ENCODE measurements around the gene ZNF773. TPM values are rescaled to one million over a fixed set of nuclear protein-coding genes. Genes with fewer than 3 reads are reported as not detected.
"Not testable (repeated sequence)": the region's sequence is repeated elsewhere in the genome, so short reads cannot be mapped to it uniquely, and the experiment has no call there.

The ZNF773 gene
- total and polyA plus RNA-seq, 4 experiments from 2014 or later = 5.2 to 28.7 (median 20.2) TPM

DNA sequence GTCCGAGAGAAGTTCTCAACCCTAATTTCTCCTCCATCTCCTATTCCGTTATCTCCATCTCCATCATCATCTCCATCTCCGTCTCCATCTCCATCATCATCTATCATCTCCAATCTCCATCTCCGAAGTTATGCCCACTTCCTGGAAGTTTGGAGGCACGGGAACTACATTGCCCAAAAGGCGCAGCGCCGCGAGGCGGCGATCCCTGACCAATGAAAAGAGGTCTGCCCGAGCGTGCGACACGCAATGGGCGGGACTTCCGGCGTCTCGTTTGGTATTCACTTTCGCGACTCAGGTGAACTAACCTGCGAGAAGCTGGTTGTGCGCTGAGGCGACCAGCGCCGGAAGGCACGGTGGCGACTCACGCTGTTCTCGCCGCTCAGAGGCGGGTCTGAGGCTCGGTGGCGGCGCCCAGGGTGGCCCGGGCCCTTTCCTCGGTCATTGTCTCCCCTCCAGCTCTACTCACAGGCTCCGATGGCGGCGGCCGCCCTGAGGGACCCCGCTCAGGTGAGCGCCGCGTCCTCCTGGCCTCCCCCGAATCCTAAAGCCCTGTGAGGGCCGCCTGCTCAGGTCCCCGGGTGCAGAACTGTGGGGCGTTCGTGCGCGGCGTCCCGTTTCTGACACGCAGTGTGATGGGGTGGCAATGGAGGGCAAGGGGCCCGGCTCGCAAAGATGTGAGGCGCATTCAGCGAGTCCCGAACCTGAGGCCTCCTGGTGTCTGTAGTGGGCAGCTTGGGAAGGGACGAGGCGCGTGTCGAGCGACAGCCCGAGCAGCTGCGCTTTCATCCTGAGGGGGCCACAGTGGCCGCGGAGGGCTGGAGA lies 12.1 kb upstream of the ZNF773 start, which contains the start of gene ZNF419:
TSS of gene ZNF419 (plus strand) at position 274 of the 822 bp plus-strand sequence. CDS start at position 475, 201 bp downstream.
- H3K36me3 Mint-ChIP-seq = peaks cover 42 to 48% of the 10 kb centered on the region in 2 donors
- intact Hi-C loops (cut with micrococcal nuclease) = loop anchor here (1.0 to 5.0 kb wide), 6 partner anchors 10 to 195 kb away; partner anchors contain the start of genes ZNF17, ZNF550, ZNF551 and ZNF749
- Histone ChIP-seq H3K4me3 (ENCODE audit: low read length in 2 of 2) (peak within 1 kb of the TSS in 1 of 2 donors; percentile 73), H3K27ac (ENCODE audit: low read depth, low read length) (peak within 1 kb of the TSS; percentile 65), H3K36me3 (ENCODE audit: insufficient read depth, low read length) (peaks cover 15% of the 10 kb centered on the region), H3K4me1 (ENCODE audit: insufficient read depth, low read length) (peaks cover 12% of the 10 kb centered on the region)
- H3K27me3 ChIP-seq (ENCODE audit: insufficient read depth, low read length); H3K9me3 ChIP-seq (ENCODE audit: control insufficient read depth in 1 of 2, low read length in 2 of 2); H3K27me3 Mint-ChIP-seq: not testable (repeated sequence)
- ChIA-PET POLR2A (ENCODE audit: partially characterized antibody) (interaction anchor here (0.7 to 1.3 kb wide), 10 partner anchors 10 to 695 kb away, joined by 3 to 4 read pairs (median 4); partner anchors contain the start of genes ZNF274, ZNF549, ZNF551 and ZNF552), CTCF (ENCODE audit: partially characterized antibody) (interaction anchor here (1.0 kb wide), 1 partner anchor 9 kb away, joined by 3 read pairs; no protein-coding TSS in a partner anchor)
- peaks cover 10 to 20% (median 15%) of the 10 kb centered on the region in 4 donors for H3K4me1 Mint-ChIP-seq
- peak within 1 kb of the TSS; percentile 63 to 91 (median 86) for H3K27ac Mint-ChIP-seq
- H3K4me3 Mint-ChIP-seq = peak within 1 kb of the TSS; percentile 75 to 89 (median 81)
- peaks cover 2 to 50% (median 35%) of the 10 kb centered on the region in 8 donors for H3K9me3 Mint-ChIP-seq
- DNase-seq = peak; percentile 90 to 94 (median 93)

DNA sequence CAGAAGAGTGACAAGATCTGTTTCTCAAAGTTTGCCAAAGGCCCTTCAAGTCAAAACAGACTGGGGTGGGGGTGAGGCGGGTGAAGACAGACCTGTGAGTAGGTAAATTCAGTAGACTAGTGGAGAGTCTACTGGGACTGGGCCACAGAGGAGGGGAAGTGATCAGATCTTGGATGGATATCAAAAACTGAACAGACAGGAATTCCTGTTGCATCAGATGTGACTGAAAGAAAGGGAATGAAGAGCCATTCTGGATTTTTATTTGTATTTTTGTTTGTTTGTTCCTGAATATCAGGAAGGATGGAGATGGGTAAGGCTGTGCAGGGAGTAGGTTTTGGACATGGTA lies 11.5 kb upstream of the ZNF773 start:
- peaks cover 16% of the 10 kb centered on the region for H3K36me3 ChIP-seq (ENCODE audit: insufficient read depth, low read length)
- peak overlapping the region; percentile 75 to 88 (median 80) for H3K4me3 Mint-ChIP-seq
- H3K36me3 Mint-ChIP-seq = peaks cover 48 to 54% of the 10 kb centered on the region in 2 donors
- intact Hi-C loops (cut with micrococcal nuclease) = loop anchor here (5.0 kb wide), 1 partner anchor 194 kb away; the partner anchor contains the start of gene ZNF551
- POLR2A ChIA-PET (ENCODE audit: partially characterized antibody) = interaction anchor here (1.1 kb wide), 2 partner anchors 193 to 327 kb away, joined by 3 to 4 read pairs; partner anchors contain the start of genes ZNF551 and ZNF552
- H3K27ac ChIP-seq (ENCODE audit: low read depth, low read length); H3K9me3 ChIP-seq (ENCODE audit: control insufficient read depth in 1 of 2, low read length in 2 of 2); H3K4me3 ChIP-seq (ENCODE audit: low read length in 2 of 2); CTCF ChIA-PET (ENCODE audit: partially characterized antibody); DNase-seq; H3K27me3 ChIP-seq (ENCODE audit: insufficient read depth, low read length); H3K27me3 Mint-ChIP-seq: not testable (repeated sequence)
- H3K4me1 Mint-ChIP-seq = peaks cover 10 to 20% (median 15%) of the 10 kb centered on the region in 4 donors
- H3K27ac Mint-ChIP-seq = peak overlapping the region in 5 of 7 donors; percentile 16 to 86 (median 83)
- peaks cover 12% of the 10 kb centered on the region for H3K4me1 ChIP-seq (ENCODE audit: insufficient read depth, low read length)
- peaks cover 2 to 55% (median 41%) of the 10 kb centered on the region in 8 donors for H3K9me3 Mint-ChIP-seq

DNA sequence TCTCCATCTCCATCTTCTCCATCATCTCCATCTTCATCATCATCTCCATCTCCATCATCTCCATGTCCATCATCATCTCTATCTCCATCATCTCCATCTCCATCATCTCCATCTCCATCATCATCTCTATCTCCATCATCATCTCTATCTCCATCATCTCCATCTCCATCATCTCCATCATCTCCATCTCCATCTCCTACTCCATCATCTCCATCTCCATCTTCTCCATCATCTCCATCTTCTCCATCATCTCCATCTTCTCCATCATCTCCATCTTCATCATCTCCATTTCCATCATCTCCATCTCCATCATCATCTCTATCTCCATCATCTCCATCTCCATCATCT lies 432 bp upstream of the ZNF773 start:
- not testable (repeated sequence) for H3K27me3 Mint-ChIP-seq; DNase-seq; H3K9me3 ChIP-seq (ENCODE audit: control insufficient read depth in 1 of 2, low read length in 2 of 2); H3K4me1 ChIP-seq (ENCODE audit: insufficient read depth, low read length); H3K27ac ChIP-seq (ENCODE audit: low read depth, low read length); H3K36me3 ChIP-seq (ENCODE audit: insufficient read depth, low read length); H3K27me3 ChIP-seq (ENCODE audit: insufficient read depth, low read length)
- Mint-ChIP-seq H3K27ac (peak overlapping the region; percentile 61 to 94 (median 87)), H3K36me3 (peaks cover 57 to 58% of the 10 kb centered on the region in 2 donors), H3K4me3 (peak overlapping the region; percentile 18 to 88 (median 80)), H3K4me1 (peaks cover 20 to 34% (median 23%) of the 10 kb centered on the region in 4 donors), H3K9me3 (peaks cover 6 to 74% (median 69%) of the 10 kb centered on the region in 8 donors)
- H3K4me3 ChIP-seq (ENCODE audit: low read length in 2 of 2) = peak overlapping the region in 1 of 2 donors; percentile 2
- CTCF ChIA-PET (ENCODE audit: partially characterized antibody) = interaction anchor here (1.0 kb wide), 1 partner anchor 13 kb away, joined by 3 read pairs; no protein-coding TSS in a partner anchor
- intact Hi-C loops (cut with micrococcal nuclease) = loop anchor here (1.0 kb wide), 4 partner anchors 12 to 64 kb away; partner anchors contain the start of genes ZNF419, ZNF549, ZNF550 and ZNF749
- POLR2A ChIA-PET (ENCODE audit: partially characterized antibody) = interaction anchor here (0.9 to 1.0 kb wide), 6 partner anchors 12 to 651 kb away, joined by 3 to 4 read pairs (median 3); partner anchors contain the start of genes ZNF329, ZNF419 and ZNF772

DNA sequence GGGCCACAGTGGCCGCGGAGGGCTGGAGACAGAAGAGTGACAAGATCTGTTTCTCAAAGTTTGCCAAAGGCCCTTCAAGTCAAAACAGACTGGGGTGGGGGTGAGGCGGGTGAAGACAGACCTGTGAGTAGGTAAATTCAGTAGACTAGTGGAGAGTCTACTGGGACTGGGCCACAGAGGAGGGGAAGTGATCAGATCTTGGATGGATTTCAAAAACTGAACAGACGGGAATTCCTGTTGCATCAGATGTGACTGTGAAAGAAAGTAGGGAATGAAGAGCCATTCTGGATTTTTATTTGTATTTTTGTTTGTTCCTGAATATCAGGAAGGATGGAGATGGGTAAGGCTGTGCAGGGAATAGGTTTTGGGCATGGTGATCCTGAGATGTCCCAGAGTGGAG lies 662 bp downstream of the ZNF773 start:
- peak overlapping the region in 1 of 2 donors; percentile 45 for H3K4me3 ChIP-seq (ENCODE audit: low read length in 2 of 2)
- H3K9me3 ChIP-seq (ENCODE audit: control insufficient read depth in 1 of 2, low read length in 2 of 2); H3K36me3 ChIP-seq (ENCODE audit: insufficient read depth, low read length); intact Hi-C loops (cut with micrococcal nuclease); H3K27me3 ChIP-seq (ENCODE audit: insufficient read depth, low read length); H3K27me3 Mint-ChIP-seq; DNase-seq; H3K4me1 ChIP-seq (ENCODE audit: insufficient read depth, low read length): not testable (repeated sequence)
- Mint-ChIP-seq H3K4me1 (peaks cover 20 to 34% (median 23%) of the 10 kb centered on the region in 4 donors), H3K27ac (peak overlapping the region; percentile 61 to 89 (median 80)), H3K9me3 (peaks cover 6 to 72% (median 65%) of the 10 kb centered on the region in 8 donors), H3K4me3 (peak overlapping the region; percentile 65 to 88 (median 82)), H3K36me3 (peaks cover 57 to 58% of the 10 kb centered on the region in 2 donors)
- CTCF ChIA-PET (ENCODE audit: partially characterized antibody) = interaction anchor here (1.0 kb wide), 1 partner anchor 14 kb away, joined by 3 read pairs; no protein-coding TSS in a partner anchor
- POLR2A ChIA-PET (ENCODE audit: partially characterized antibody) = interaction anchor here (0.9 to 1.1 kb wide), 6 partner anchors 13 to 650 kb away, joined by 3 to 6 read pairs (median 3); partner anchors contain the start of genes ZNF329, ZNF419 and ZNF749
- peak overlapping the region; percentile 60 for H3K27ac ChIP-seq (ENCODE audit: low read depth, low read length)

DNA sequence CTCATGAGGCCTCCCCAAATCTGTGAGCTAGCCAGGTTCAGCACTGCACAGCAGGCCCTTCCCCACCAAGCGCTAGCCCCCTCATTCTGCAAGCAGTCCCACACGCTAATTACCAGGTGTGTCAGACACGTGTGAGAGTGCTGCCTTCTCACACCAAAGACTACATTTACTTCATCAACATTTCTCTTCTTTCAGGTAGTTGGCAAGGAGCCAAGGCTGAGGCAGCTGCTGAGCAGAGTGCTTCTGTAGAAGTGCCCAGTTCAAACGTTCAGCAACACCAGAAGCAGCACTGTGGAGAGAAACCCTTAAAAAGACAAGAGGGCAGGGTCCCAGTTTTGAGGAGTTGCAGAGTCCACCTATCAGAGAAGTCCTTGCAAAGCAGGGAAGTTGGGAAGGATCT lies 6.4 kb downstream of the ZNF773 start:
- H3K27ac Mint-ChIP-seq = no peak overlapping the region
- intact Hi-C loops (cut with micrococcal nuclease) = no loop called here
- no peak overlapping the region for H3K4me3 Mint-ChIP-seq
- ChIA-PET CTCF (ENCODE audit: partially characterized antibody) (no interaction called here), POLR2A (ENCODE audit: partially characterized antibody) (no interaction called here)
- peaks cover 24% of the 10 kb centered on the region for H3K36me3 ChIP-seq (ENCODE audit: insufficient read depth, low read length)
- no peaks in the 10 kb centered on the region for H3K4me1 ChIP-seq (ENCODE audit: insufficient read depth, low read length)
- DNase-seq = no peak
- H3K27ac ChIP-seq (ENCODE audit: low read depth, low read length) = no peak overlapping the region
- peaks cover 3 to 87% (median 75%) of the 10 kb centered on the region in 8 donors for H3K9me3 Mint-ChIP-seq
- H3K4me1 Mint-ChIP-seq = peaks cover 4 to 16% (median 11%) of the 10 kb centered on the region in 4 donors
- peak overlapping the region in 1 of 2 donors; percentile 17 for H3K4me3 ChIP-seq (ENCODE audit: low read length in 2 of 2)
- H3K27me3 Mint-ChIP-seq = no peaks in the 10 kb centered on the region
- peaks cover 76 to 84% of the 10 kb centered on the region in 2 donors for H3K36me3 Mint-ChIP-seq
- H3K9me3 ChIP-seq (ENCODE audit: control insufficient read depth in 1 of 2, low read length in 2 of 2) = peaks cover 10 to 24% of the 10 kb centered on the region in 2 donors
- no peaks in the 10 kb centered on the region for H3K27me3 ChIP-seq (ENCODE audit: insufficient read depth, low read length)

DNA sequence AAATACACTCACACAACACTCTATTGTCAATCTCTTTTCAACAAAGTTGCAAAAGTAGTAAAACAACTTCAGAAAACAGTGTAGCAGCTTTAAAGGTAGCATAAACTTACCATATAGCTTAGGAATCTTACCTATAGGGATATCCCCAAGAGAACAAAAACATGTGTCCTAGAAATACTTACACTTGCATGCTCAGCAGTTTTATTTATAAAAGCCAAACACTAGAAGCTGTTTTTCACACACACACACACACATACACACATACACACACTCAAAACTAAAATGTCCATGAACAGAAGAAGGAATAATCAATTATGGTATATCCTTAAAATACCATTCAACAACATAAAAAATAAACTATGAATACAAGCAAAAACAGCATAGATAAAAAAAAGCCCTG lies 11.7 kb downstream of the ZNF773 start:
- intact Hi-C loops (cut with micrococcal nuclease) = no loop called here
- H3K4me3 ChIP-seq (ENCODE audit: low read length in 2 of 2) = no peak overlapping the region
- H3K27me3 Mint-ChIP-seq = no peaks in the 10 kb centered on the region
- no peak for DNase-seq
- H3K36me3 Mint-ChIP-seq = peaks cover 78 to 79% of the 10 kb centered on the region in 2 donors
- H3K4me3 Mint-ChIP-seq = no peak overlapping the region
- no peak overlapping the region for H3K27ac Mint-ChIP-seq
- no peaks in the 10 kb centered on the region for H3K4me1 ChIP-seq (ENCODE audit: insufficient read depth, low read length)
- no peaks in the 10 kb centered on the region for H3K4me1 Mint-ChIP-seq
- ChIA-PET CTCF (ENCODE audit: partially characterized antibody) (no interaction called here), POLR2A (ENCODE audit: partially characterized antibody) (no interaction called here)
- H3K27me3 ChIP-seq (ENCODE audit: insufficient read depth, low read length) = no peaks in the 10 kb centered on the region
- peaks cover 10% of the 10 kb centered on the region for H3K36me3 ChIP-seq (ENCODE audit: insufficient read depth, low read length)
- H3K9me3 Mint-ChIP-seq = peaks cover 0 to 92% (median 82%) of the 10 kb centered on the region in 8 donors
- H3K27ac ChIP-seq (ENCODE audit: low read depth, low read length) = no peak overlapping the region
- peaks cover 4 to 36% of the 10 kb centered on the region in 2 donors for H3K9me3 ChIP-seq (ENCODE audit: control insufficient read depth in 1 of 2, low read length in 2 of 2)

DNA sequence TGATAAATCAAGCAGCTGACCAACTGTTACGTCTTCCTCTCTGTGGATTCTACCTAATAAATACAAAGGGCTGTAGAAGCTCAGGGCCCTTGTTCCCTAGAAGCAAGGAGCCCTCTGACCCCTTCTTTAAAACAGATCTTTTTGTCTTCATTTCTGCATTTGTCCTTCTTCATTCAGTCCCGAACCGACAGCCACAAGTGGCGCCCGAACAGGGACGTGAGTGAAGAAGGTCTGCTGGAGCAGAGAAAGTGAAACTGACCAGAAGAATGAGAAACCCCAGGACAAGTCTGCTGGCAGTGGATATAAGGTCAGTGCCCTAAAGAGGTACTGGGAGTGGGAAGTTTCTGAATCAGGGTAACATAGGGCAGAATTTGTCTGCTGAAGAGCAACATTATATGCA lies 13.1 kb downstream of the ZNF773 start:
- Histone ChIP-seq H3K4me1 (ENCODE audit: insufficient read depth, low read length) (no peaks in the 10 kb centered on the region), H3K36me3 (ENCODE audit: insufficient read depth, low read length) (no peaks in the 10 kb centered on the region), H3K27ac (ENCODE audit: low read depth, low read length) (no peak overlapping the region), H3K4me3 (ENCODE audit: low read length in 2 of 2) (no peak overlapping the region), H3K27me3 (ENCODE audit: insufficient read depth, low read length) (no peaks in the 10 kb centered on the region), H3K9me3 (ENCODE audit: control insufficient read depth in 1 of 2, low read length in 2 of 2) (peaks cover 3 to 34% of the 10 kb centered on the region in 2 donors)
- H3K4me3 Mint-ChIP-seq = no peak overlapping the region
- ChIA-PET CTCF (ENCODE audit: partially characterized antibody) (no interaction called here), POLR2A (ENCODE audit: partially characterized antibody) (no interaction called here)
- no peaks in the 10 kb centered on the region for H3K4me1 Mint-ChIP-seq
- H3K27ac Mint-ChIP-seq = no peak overlapping the region
- DNase-seq = no peak
- no peaks in the 10 kb centered on the region for H3K27me3 Mint-ChIP-seq
- intact Hi-C loops (cut with micrococcal nuclease) = no loop called here
- peaks cover 76 to 78% of the 10 kb centered on the region in 2 donors for H3K36me3 Mint-ChIP-seq
- peaks cover 0 to 89% (median 82%) of the 10 kb centered on the region in 8 donors for H3K9me3 Mint-ChIP-seq
